HCT116 (cell line): Measurements from ENCODE around the gene NDUFA8. TPM values are rescaled to one million over a fixed set of nuclear protein-coding genes. Genes with fewer than 3 reads are reported as not detected.

Experiments used
- ATAC-seq: fragments of 200-7000 bp; cut with Tn5 transposase; 2 replicates; pipeline ENCODE4 v1.9.1; 2020; ENCODE audit warnings: mild to moderate bottlenecking, moderate library complexity
- BruUV-seq: library from RNA; stranded (reverse); fragments of 400-500 nt; replicated peaks from 2 replicates; lab custom pipeline; 2021; lab: Mats Ljungman, UMichigan
- CTCF ChIA-PET: fragments of 300-600 bp; sonication (Branson Sonifier 250); formaldehyde crosslinking; loops from one replicate; lab custom pipeline; 2021; ENCODE audit warnings: antibody characterized with exemption; lab: Charles Lee
- POLR2A ChIA-PET: fragments of 300-600, 350-600 bp; sonication (Branson Sonifier 250); formaldehyde crosslinking; loops from one replicate; lab custom pipeline; 2021; ENCODE audit warnings: antibody characterized with exemption; lab: Charles Lee
- RAD21 ChIA-PET, 2 experiments: fragments of 300-600 bp; sonication (Branson Sonifier 250); formaldehyde crosslinking; loops; one replicate each; lab custom pipeline; 2023; ENCODE audit warnings: low total read pairs in 2 of 2; ENCODE audit not compliant: uncharacterized antibody in 2 of 2, unreplicated experiment in 2 of 2, low non-redundant PET in 1 of 2; lab: Charles Lee
- DNase-seq: peaks from one replicate; pipeline ENCODE4 v3.0.0-alpha.2; 2010; ENCODE audit warnings: low read depth, low spot score
- H2AFZ ChIP-seq: fragments of 200-600 bp; shearing (Covaris generic), sonication (generic); 2 replicates; pipeline ENCODE4 v1.6.1; 2017; ENCODE audit warnings: low read depth, mixed run types, mixed read lengths, antibody characterized with exemption, low read length; ENCODE audit not compliant: poor library complexity, severe bottlenecking
- H3K27ac ChIP-seq: 2 replicates; pipeline ENCODE4 v1.5.1; 2012; ENCODE audit warnings: low read depth, low read length
- H3K27me3 ChIP-seq: fragments of 200-600 bp; sonication (generic); 2 replicates; pipeline ENCODE4 v1.6.1; 2016; ENCODE audit warnings: mixed run types, low read length, mixed read lengths; ENCODE audit not compliant: insufficient read depth
- H3K36me3 ChIP-seq, 2 experiments: fragments of 200-500 bp in 1 of 2; fragments of 200-600 bp in 1 of 2; sonication (Bioruptor generic) in 1 of 2; sonication (generic) in 1 of 2; 2 replicates each; pipeline versions ENCODE4 v1.5.1 to v1.6.1; 2014 to 2016; ENCODE audit warnings: low read length in 2 of 2, inconsistent platforms in 1 of 2, mixed read lengths in 1 of 2, mixed run types in 1 of 2; ENCODE audit not compliant: insufficient read depth in 2 of 2, control insufficient read depth in 1 of 2
- H3K4me1 ChIP-seq, 2 experiments: fragments of 200-600 bp in 1 of 2; sonication (generic) in 1 of 2; 2 replicates each; pipeline versions ENCODE4 v1.5.1 to v1.6.1; 2012 to 2017; ENCODE audit warnings: low read length in 2 of 2, inconsistent platforms in 1 of 2, mild to moderate bottlenecking in 1 of 2, mixed read lengths in 1 of 2, mixed run types in 1 of 2, moderate library complexity in 1 of 2; ENCODE audit not compliant: insufficient read depth in 2 of 2, control insufficient read depth in 1 of 2
- H3K4me2 ChIP-seq: fragments of 200-600 bp; sonication (generic); 2 replicates; pipeline ENCODE4 v1.6.1; 2017; ENCODE audit warnings: mixed run types, low read length, mixed read lengths
- H3K4me3 ChIP-seq, 2 experiments: fragments of 200-600 bp in 1 of 2; sonication (generic) in 1 of 2; replicated peaks in 1 of 2; 2 replicates each; pipeline ENCODE4 v1.5.1; 2011 to 2016; ENCODE audit warnings: low read length in 2 of 2, control low read depth in 1 of 2, low read depth in 1 of 2, mild to moderate bottlenecking in 1 of 2, mixed read lengths in 1 of 2, mixed run types in 1 of 2
- H3K79me2 ChIP-seq: fragments of 200-600 bp; sonication (generic); 2 replicates; pipeline ENCODE4 v1.6.1; 2017; ENCODE audit warnings: mild to moderate bottlenecking, mixed run types, low read length, moderate library complexity, mixed read lengths; ENCODE audit not compliant: insufficient read depth
- H3K9ac ChIP-seq: fragments of 200-600 bp; sonication (generic); 2 replicates; pipeline ENCODE4 v1.6.1; 2016; ENCODE audit warnings: low read length, mixed read lengths
- H3K9me2 ChIP-seq: fragments of 200-600 bp; sonication (generic), shearing (Covaris generic); 2 replicates; pipeline ENCODE4 v1.6.1; 2017; ENCODE audit warnings: mixed run types, mild to moderate bottlenecking, moderate library complexity; ENCODE audit not compliant: insufficient read depth
- H3K9me3 ChIP-seq, 2 experiments: fragments of 200-500 bp in 1 of 2; fragments of 200-600 bp in 1 of 2; sonication (Bioruptor generic) in 1 of 2; sonication (generic) in 1 of 2; 2 replicates each; pipeline ENCODE4 v1.6.1; 2014 to 2017; ENCODE audit warnings: low read length in 2 of 2, mixed read lengths in 2 of 2, inconsistent platforms in 1 of 2, low read depth in 1 of 2, mild to moderate bottlenecking in 1 of 2, mixed run types in 1 of 2, moderate library complexity in 1 of 2; ENCODE audit not compliant: control insufficient read depth in 1 of 2, insufficient read depth in 1 of 2
- H4K20me1 ChIP-seq: fragments of 200-600 bp; sonication (generic), shearing (Covaris generic); 2 replicates; pipeline ENCODE4 v1.6.1; 2017; ENCODE audit warnings: mixed run types, mild to moderate bottlenecking, moderate library complexity; ENCODE audit not compliant: insufficient read depth
- CBX3 ChIP-seq: IDR thresholded peaks from 2 replicates; pipeline ENCODE4 v1.6.1; 2012; ENCODE audit warnings: low read depth
- EGR1 ChIP-seq: IDR thresholded peaks from 2 replicates; pipeline ENCODE4 v1.6.1; 2012; ENCODE audit warnings: low read depth
- EZH2 ChIP-seq: fragments of 200-600 bp; sonication (generic); IDR thresholded peaks from 2 replicates; pipeline ENCODE4 v1.6.1; 2017; ENCODE audit warnings: antibody characterized with exemption, mixed run types
- EZH2phosphoT487 ChIP-seq: fragments of 200-600 bp; IDR thresholded peaks from 2 replicates; pipeline ENCODE4 v1.6.1; 2018; ENCODE audit warnings: antibody characterized with exemption, borderline replicate concordance
- FOSL1 ChIP-seq: IDR thresholded peaks from 2 replicates; pipeline ENCODE4 v1.6.1; 2012; ENCODE audit warnings: low read depth
- JUND ChIP-seq: IDR thresholded peaks from 2 replicates; pipeline ENCODE4 v1.6.1; 2012
- RAD21 ChIP-seq: IDR thresholded peaks from 2 replicates; pipeline ENCODE4 v1.6.1; 2012; ENCODE audit warnings: low read depth, mild to moderate bottlenecking
- SP1 ChIP-seq: IDR thresholded peaks from 2 replicates; pipeline ENCODE4 v1.6.1; 2012; ENCODE audit warnings: low read depth
- YY1 ChIP-seq: IDR thresholded peaks from 2 replicates; pipeline ENCODE4 v1.6.1; 2011; ENCODE audit warnings: low read length, low read depth, moderate library complexity, mild to moderate bottlenecking; ENCODE audit not compliant: insufficient replicate concordance; ENCODE audit errors: extremely low read depth
- ZNF274 ChIP-seq: fragments of 200-500 bp; sonication (Bioruptor generic); IDR thresholded peaks from 2 replicates; pipeline ENCODE4 v1.6.1; 2014; ENCODE audit warnings: mild to moderate bottlenecking, low read depth, low read length, inconsistent platforms
- intact Hi-C: fragments of 100-400 bp; cut with micrococcal nuclease; formaldehyde crosslinking; loops from 2 replicates; pipeline ENCODE4 v1.10.0; 2022
- total RNA-seq: library from RNA; stranded (reverse); gene quantifications from one replicate; pipeline ENCODE4 v1.2.1, GENCODE V29; 2021; ENCODE audit not compliant: unreplicated experiment
- TF ChIP-seq, protein P1 (sequence below): IDR thresholded peaks from 2 replicates; pipeline ENCODE4 v1.6.1; 2011; ENCODE audit warnings: mild to moderate bottlenecking, low read length, moderate library complexity; ENCODE audit not compliant: insufficient replicate concordance; ENCODE audit errors: extremely low read depth
- TF ChIP-seq, protein P2 (sequence below): IDR thresholded peaks from 2 replicates; pipeline ENCODE4 v1.6.1; 2012

NDUFA8 gene
- total RNA-seq, 1 experiment from 2014 or later: 84.5 TPM

DNA sequence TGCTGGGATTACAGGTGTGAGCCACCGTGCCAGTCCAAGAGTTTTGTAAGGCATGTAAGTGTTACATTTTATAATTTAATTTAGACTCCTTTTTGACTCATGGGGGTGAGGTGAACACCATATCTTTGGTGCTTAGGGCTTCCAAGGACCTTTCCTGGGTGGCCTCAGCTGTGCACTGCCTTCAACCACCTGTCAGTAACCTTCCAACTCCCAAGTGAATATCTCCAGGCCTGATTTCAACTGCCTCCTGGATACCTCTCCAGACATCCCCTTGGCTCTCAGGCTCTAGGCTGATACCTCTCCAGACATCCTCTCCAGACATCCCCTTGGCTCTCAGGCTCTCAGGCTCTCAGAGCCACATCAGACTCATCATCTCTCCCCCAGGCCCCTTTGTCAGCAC, 35.5 kb downstream of the NDUFA8 start:
- no peaks in the 10 kb centered on the region for H3K27me3 ChIP-seq
- no peak overlapping the region for H3K4me3 ChIP-seq
- H3K9ac ChIP-seq: no peak overlapping the region
- H2AFZ ChIP-seq: no peak overlapping the region
- DNase-seq (no peak), ATAC-seq (no peak)
- no peaks in the 10 kb centered on the region for H4K20me1 ChIP-seq
- H3K9me2 ChIP-seq: no peaks in the 10 kb centered on the region
- no peaks in the 10 kb centered on the region for H3K79me2 ChIP-seq
- H3K4me1 ChIP-seq: peaks cover 0 to 12% of the 10 kb centered on the region in 2 experiments; a peak in 1 of 4 replicates
- no peak overlapping the region for H3K4me2 ChIP-seq
- BruUV-seq: no TSS peak
- intact Hi-C loops: loop anchor here (10.0 kb wide), 1 partner anchor 1231 kb away; the partner anchor contains the start of gene CRB2
- RAD21 ChIA-PET: interaction anchor here (1.2 to 3.3 kb wide), 4 partner anchors 25 to 331 kb away, joined by 3 to 43 read pairs (median 11); no protein-coding TSS in a partner anchor
- TF ChIP-seq JUND (no peak), EZH2 (no peak), RAD21 (no peak), EZH2phosphoT487 (no peak), FOSL1 (no peak), SP1 (no peak), CBX3 (no peak), ZNF274 (no peak), EGR1 (no peak), YY1 (no peak)
- TF ChIP-seq, protein P1, sequence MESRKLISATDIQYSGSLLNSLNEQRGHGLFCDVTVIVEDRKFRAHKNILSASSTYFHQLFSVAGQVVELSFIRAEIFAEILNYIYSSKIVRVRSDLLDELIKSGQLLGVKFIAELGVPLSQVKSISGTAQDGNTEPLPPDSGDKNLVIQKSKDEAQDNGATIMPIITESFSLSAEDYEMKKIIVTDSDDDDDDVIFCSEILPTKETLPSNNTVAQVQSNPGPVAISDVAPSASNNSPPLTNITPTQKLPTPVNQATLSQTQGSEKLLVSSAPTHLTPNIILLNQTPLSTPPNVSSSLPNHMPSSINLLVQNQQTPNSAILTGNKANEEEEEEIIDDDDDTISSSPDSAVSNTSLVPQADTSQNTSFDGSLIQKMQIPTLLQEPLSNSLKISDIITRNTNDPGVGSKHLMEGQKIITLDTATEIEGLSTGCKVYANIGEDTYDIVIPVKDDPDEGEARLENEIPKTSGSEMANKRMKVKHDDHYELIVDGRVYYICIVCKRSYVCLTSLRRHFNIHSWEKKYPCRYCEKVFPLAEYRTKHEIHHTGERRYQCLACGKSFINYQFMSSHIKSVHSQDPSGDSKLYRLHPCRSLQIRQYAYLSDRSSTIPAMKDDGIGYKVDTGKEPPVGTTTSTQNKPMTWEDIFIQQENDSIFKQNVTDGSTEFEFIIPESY: no peak
- TF ChIP-seq, protein P2, sequence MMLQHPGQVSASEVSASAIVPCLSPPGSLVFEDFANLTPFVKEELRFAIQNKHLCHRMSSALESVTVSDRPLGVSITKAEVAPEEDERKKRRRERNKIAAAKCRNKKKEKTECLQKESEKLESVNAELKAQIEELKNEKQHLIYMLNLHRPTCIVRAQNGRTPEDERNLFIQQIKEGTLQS: no peak
- H3K9me3 ChIP-seq: no peaks in the 10 kb centered on the region
- H3K36me3 ChIP-seq: no peaks in the 10 kb centered on the region
- H3K27ac ChIP-seq: no peak overlapping the region
- CTCF ChIA-PET: interaction anchor here (1.0 to 9.5 kb wide), 11 partner anchors 14 to 687 kb away, joined by 3 to 229 read pairs (median 8); no protein-coding TSS in a partner anchor
- POLR2A ChIA-PET: no interaction called here
